HepG2 (cell line): ENCODE results near the gene EARS2. TPM values are rescaled to one million over a fixed set of nuclear protein-coding genes. Genes with fewer than 3 reads are reported as not detected.
A peak's percentile ranks its signal among the peaks of the same experiment; 100 is the strongest.

ENCODE experiments used
- CCDC6 ChIP-seq: sonication (generic); formaldehyde crosslinking; IDR thresholded peaks from 2 replicates; pipeline ENCODE4 v1.8.1; 2022; ENCODE audit warnings: mild to moderate bottlenecking, missing genetic modification reagents, moderate library complexity
- GABPA ChIP-seq, 2 experiments: IDR thresholded peaks; 2 replicates each; pipeline ENCODE4 v1.6.1; 2011 to 2016; ENCODE audit warnings: low read depth in 2 of 2, low read length in 1 of 2, missing biosample characterization in 1 of 2, missing genetic modification characterization in 1 of 2
- HMG20A ChIP-seq: IDR thresholded peaks from 2 replicates; pipeline ENCODE4 v1.6.1; 2016; ENCODE audit warnings: borderline replicate concordance
- HNRNPL ChIP-seq: fragments of 200-400 bp; formaldehyde crosslinking; IDR thresholded peaks from 2 replicates; pipeline ENCODE4 v1.6.1; 2017; ENCODE audit warnings: mild to moderate bottlenecking, low read depth, low read length
- MAZ ChIP-seq, 2 experiments: sonication (generic) in 1 of 2; formaldehyde crosslinking in 1 of 2; IDR thresholded peaks; 2 replicates each; pipeline versions ENCODE4 v1.5.0 to v1.6.1; 2012 to 2020; ENCODE audit warnings: low read depth in 2 of 2, mild to moderate bottlenecking in 2 of 2, borderline replicate concordance in 1 of 2, improper control_type of control experiment in 1 of 2, low read length in 1 of 2, missing genetic modification reagents in 1 of 2, moderate library complexity in 1 of 2
- MED1 ChIP-seq: sonication (generic); formaldehyde crosslinking; IDR thresholded peaks from 2 replicates; pipeline ENCODE4 v1.4.0; 2020; ENCODE audit warnings: missing genetic modification reagents
- NCOR1 ChIP-seq: fragments of 200-600 bp; sonication (generic); IDR thresholded peaks from 2 replicates; pipeline ENCODE4 v1.7.0; 2017; ENCODE audit warnings: antibody characterized with exemption, low read length, borderline replicate concordance
- NFKBIZ ChIP-seq: IDR thresholded peaks from 2 replicates; pipeline ENCODE4 v1.6.1; 2018; ENCODE audit warnings: missing genetic modification reagents, missing compliant biosample characterization
- NFYB ChIP-seq: sonication (generic); formaldehyde crosslinking; IDR thresholded peaks from 2 replicates; pipeline ENCODE4 v1.4.0; 2020; ENCODE audit warnings: missing genetic modification reagents
- TAF1 ChIP-seq: sonication (generic); formaldehyde crosslinking; IDR thresholded peaks from 2 replicates; pipeline ENCODE4 v1.4.0; 2020; ENCODE audit warnings: missing genetic modification reagents
- ZNF234 ChIP-seq: sonication (generic); formaldehyde crosslinking; conservative IDR thresholded peaks from 2 replicates; pipeline ENCODE4 v1.5.1; 2020; ENCODE audit warnings: mild to moderate bottlenecking, missing genetic modification reagents
- ZNF343 ChIP-seq: sonication (generic); formaldehyde crosslinking; IDR thresholded peaks from 2 replicates; pipeline ENCODE4 v1.4.0; 2020; ENCODE audit warnings: mild to moderate bottlenecking, missing genetic modification reagents
- ZNF446 ChIP-seq: sonication (generic); formaldehyde crosslinking; IDR thresholded peaks from 2 replicates; pipeline ENCODE4 v1.5.0; 2020; ENCODE audit warnings: mild to moderate bottlenecking, missing genetic modification reagents
- ZNF644 ChIP-seq: IDR thresholded peaks from 2 replicates; pipeline ENCODE4 v1.6.1; 2016; ENCODE audit warnings: low read depth
- ZSCAN9 ChIP-seq: IDR thresholded peaks from 2 replicates; pipeline ENCODE4 v1.6.1; 2016; ENCODE audit warnings: borderline replicate concordance
- polyA plus RNA-seq, 8 experiments: library from polyadenylated mRNA; depleted of rRNA in 3 of 8; stranded (reverse) in 7 of 8; unstranded in 1 of 8; fragments of >200 nt; fragmentation: Illumina TruSeq in 4 of 8; extraction: Trizol in 4 of 8; gene quantifications; 2 replicates each; pipeline versions ENCODE4 v1.2.1 to v1.2.3, GENCODE V29; 2011 to 2016; ENCODE audit warnings: low read depth in 4 of 8, missing spikeins in 1 of 8, mixed read lengths in 1 of 8; ENCODE audit not compliant: insufficient read depth in 1 of 8
- total RNA-seq, 5 experiments: library from RNA; depleted of rRNA; stranded (reverse); fragments of >200 nt; fragmentation: Illumina TruSeq; extraction: Trizol; gene quantifications; 2 replicates each; pipeline ENCODE4 v1.2.3, GENCODE V29; 2016; ENCODE audit warnings: low read depth in 1 of 5
- TF ChIP-seq, protein P1 (sequence below): sonication (generic); formaldehyde crosslinking; IDR thresholded peaks from 2 replicates; pipeline ENCODE4 v1.5.0; 2020; ENCODE audit warnings: mild to moderate bottlenecking, missing genetic modification reagents
- TF ChIP-seq, protein P2 (sequence below): sonication (generic); formaldehyde crosslinking; IDR thresholded peaks from 2 replicates; pipeline ENCODE4 v1.5.0; 2020; ENCODE audit warnings: mild to moderate bottlenecking, low read depth, missing genetic modification reagents, borderline replicate concordance
- TF ChIP-seq, protein P3 (sequence below): sonication (generic); formaldehyde crosslinking; IDR thresholded peaks from 2 replicates; pipeline ENCODE4 v1.4.0; 2020; ENCODE audit warnings: mild to moderate bottlenecking, missing genetic modification reagents
- TF ChIP-seq, protein P4 (sequence below): sonication (generic); formaldehyde crosslinking; IDR thresholded peaks from 2 replicates; pipeline ENCODE4 v1.4.0; 2020; ENCODE audit warnings: mild to moderate bottlenecking, missing genetic modification reagents

EARS2 gene
- total and polyA plus RNA-seq, 2 of the 13 experiments (the other 11 are each of a cell fraction or from before 2014, with no cell fraction given): 49.4 to 80.4 TPM

DNA sequence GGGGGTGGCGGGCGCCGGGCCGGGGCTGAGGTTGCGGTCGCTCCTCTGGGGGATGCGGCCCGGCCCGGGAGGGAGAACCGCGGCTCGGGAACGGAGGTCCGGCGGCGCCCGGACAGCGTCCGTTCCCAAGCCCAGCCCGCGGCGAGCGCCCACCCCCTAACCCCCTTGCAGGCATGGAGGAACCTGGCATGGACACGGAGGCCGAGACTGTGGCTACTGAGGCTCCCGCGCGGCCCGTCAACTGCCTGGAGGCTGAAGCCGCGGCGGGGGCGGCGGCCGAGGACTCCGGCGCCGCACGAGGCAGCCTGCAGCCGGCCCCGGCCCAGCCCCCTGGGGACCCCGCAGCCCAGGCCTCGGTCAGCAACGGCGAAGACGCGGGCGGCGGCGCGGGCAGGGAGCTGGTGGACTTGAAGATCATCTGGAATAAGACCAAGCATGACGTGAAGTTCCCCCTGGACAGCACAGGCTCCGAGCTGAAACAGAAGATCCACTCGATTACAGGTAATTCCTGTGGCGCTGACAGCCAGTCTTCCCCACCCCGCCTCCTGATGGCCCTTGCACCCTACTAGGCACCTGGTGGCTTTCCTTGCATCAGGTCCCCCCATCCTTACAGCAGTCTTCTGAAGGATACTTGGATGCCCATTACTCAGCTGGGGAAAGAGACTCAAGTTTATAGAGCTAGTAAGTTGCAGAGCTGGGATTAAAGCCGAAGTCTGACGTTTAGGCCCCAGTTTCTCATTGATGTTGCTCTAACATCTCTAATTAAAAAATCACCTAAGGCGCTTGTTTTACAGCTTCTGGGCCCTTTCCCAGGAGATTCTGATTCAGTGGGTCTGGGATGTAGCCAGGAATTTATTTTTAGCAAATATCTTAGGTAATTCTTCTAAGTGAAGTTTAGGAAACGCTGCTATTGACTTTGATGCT lies 891 bp upstream of the EARS2 start (continued):
- no peak for TF ChIP-seq ZNF234 (CRISPR knock-in tag)
- no peak for TF ChIP-seq HMG20A (CRISPR knock-in tag)
- no peak for TF ChIP-seq NCOR1
- TF ChIP-seq NFYB (CRISPR knock-in tag): no peak
- TF ChIP-seq, protein P1, sequence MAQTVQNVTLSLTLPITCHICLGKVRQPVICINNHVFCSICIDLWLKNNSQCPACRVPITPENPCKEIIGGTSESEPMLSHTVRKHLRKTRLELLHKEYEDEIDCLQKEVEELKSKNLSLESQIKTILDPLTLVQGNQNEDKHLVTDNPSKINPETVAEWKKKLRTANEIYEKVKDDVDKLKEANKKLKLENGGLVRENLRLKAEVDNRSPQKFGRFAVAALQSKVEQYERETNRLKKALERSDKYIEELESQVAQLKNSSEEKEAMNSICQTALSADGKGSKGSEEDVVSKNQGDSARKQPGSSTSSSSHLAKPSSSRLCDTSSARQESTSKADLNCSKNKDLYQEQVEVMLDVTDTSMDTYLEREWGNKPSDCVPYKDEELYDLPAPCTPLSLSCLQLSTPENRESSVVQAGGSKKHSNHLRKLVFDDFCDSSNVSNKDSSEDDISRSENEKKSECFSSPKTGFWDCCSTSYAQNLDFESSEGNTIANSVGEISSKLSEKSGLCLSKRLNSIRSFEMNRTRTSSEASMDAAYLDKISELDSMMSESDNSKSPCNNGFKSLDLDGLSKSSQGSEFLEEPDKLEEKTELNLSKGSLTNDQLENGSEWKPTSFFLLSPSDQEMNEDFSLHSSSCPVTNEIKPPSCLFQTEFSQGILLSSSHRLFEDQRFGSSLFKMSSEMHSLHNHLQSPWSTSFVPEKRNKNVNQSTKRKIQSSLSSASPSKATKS: no peak; the same call in 1 of the 2 replicates
- TF ChIP-seq ZNF446 (CRISPR knock-in tag): peak; percentile 87; the same call in 1 of the 2 replicates
- TF ChIP-seq GABPA (IDR thresholded peaks at IDR 0.05; ENCODE audit: low read depth, low read length): no peak
- TF ChIP-seq GABPA (CRISPR knock-in tag; IDR thresholded peaks at IDR 0.05; ENCODE audit: low read depth): no peak
- no peak for TF ChIP-seq ZSCAN9
- no peak for TF ChIP-seq ZNF644 (CRISPR knock-in tag)
- TF ChIP-seq NFKBIZ: no peak
- no peak for TF ChIP-seq TAF1 (CRISPR knock-in tag)
- no peak; the same call in 1 of the 2 replicates for TF ChIP-seq MED1 (CRISPR knock-in tag)
- no peak for TF ChIP-seq MAZ (IDR thresholded peaks at IDR 0.05; ENCODE audit: borderline replicate concordance, low read depth, low read length)
- no peak for TF ChIP-seq MAZ (CRISPR knock-in tag; IDR thresholded peaks at IDR 0.05; ENCODE audit: low read depth)
- TF ChIP-seq, protein P2, sequence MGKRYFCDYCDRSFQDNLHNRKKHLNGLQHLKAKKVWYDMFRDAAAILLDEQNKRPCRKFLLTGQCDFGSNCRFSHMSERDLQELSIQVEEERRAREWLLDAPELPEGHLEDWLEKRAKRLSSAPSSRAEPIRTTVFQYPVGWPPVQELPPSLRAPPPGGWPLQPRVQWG (CRISPR knock-in tag): no peak; the same call in 1 of the 2 replicates
- TF ChIP-seq, protein P3, sequence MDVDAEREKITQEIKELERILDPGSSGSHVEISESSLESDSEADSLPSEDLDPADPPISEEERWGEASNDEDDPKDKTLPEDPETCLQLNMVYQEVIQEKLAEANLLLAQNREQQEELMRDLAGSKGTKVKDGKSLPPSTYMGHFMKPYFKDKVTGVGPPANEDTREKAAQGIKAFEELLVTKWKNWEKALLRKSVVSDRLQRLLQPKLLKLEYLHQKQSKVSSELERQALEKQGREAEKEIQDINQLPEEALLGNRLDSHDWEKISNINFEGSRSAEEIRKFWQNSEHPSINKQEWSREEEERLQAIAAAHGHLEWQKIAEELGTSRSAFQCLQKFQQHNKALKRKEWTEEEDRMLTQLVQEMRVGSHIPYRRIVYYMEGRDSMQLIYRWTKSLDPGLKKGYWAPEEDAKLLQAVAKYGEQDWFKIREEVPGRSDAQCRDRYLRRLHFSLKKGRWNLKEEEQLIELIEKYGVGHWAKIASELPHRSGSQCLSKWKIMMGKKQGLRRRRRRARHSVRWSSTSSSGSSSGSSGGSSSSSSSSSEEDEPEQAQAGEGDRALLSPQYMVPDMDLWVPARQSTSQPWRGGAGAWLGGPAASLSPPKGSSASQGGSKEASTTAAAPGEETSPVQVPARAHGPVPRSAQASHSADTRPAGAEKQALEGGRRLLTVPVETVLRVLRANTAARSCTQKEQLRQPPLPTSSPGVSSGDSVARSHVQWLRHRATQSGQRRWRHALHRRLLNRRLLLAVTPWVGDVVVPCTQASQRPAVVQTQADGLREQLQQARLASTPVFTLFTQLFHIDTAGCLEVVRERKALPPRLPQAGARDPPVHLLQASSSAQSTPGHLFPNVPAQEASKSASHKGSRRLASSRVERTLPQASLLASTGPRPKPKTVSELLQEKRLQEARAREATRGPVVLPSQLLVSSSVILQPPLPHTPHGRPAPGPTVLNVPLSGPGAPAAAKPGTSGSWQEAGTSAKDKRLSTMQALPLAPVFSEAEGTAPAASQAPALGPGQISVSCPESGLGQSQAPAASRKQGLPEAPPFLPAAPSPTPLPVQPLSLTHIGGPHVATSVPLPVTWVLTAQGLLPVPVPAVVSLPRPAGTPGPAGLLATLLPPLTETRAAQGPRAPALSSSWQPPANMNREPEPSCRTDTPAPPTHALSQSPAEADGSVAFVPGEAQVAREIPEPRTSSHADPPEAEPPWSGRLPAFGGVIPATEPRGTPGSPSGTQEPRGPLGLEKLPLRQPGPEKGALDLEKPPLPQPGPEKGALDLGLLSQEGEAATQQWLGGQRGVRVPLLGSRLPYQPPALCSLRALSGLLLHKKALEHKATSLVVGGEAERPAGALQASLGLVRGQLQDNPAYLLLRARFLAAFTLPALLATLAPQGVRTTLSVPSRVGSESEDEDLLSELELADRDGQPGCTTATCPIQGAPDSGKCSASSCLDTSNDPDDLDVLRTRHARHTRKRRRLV: no peak
- TF ChIP-seq, protein P4, sequence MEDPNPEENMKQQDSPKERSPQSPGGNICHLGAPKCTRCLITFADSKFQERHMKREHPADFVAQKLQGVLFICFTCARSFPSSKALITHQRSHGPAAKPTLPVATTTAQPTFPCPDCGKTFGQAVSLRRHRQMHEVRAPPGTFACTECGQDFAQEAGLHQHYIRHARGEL (CRISPR knock-in tag): no peak
- TF ChIP-seq CCDC6: no peak
- TF ChIP-seq HNRNPL: no peak
- TF ChIP-seq ZNF343 (CRISPR knock-in tag): no peak
